H9 (cell line): ENCODE measurements around the gene S100A16. TPM values are rescaled to one million over a fixed set of nuclear protein-coding genes. Genes with fewer than 3 reads are reported as not detected.

Experiments used
- DNase-seq: peaks from one replicate; pipeline ENCODE4 v3.0.0-alpha.2; 2017
- H2AFZ ChIP-seq: one replicate; pipeline ENCODE4 v1.6.1; 2013; ENCODE audit warnings: mild to moderate bottlenecking, low read length, control low read depth, moderate library complexity
- H2AK5ac ChIP-seq: 2 replicates; pipeline ENCODE4 v1.6.1; 2013; ENCODE audit warnings: low read length, control low read depth, mixed read lengths; ENCODE audit not compliant: insufficient read length
- H2BK120ac ChIP-seq: one replicate; pipeline ENCODE4 v1.6.1; 2013; ENCODE audit warnings: low read depth, mild to moderate bottlenecking, low read length, control low read depth, inconsistent platforms; ENCODE audit not compliant: poor library complexity, severe bottlenecking
- H2BK12ac ChIP-seq: 2 replicates; pipeline ENCODE4 v1.6.1; 2013; ENCODE audit warnings: low read length, control low read depth, mixed read lengths, low read depth; ENCODE audit not compliant: insufficient read length
- H2BK15ac ChIP-seq: 2 replicates; pipeline ENCODE4 v1.6.1; 2013; ENCODE audit warnings: low read depth, low read length, control low read depth
- H2BK20ac ChIP-seq: one replicate; pipeline ENCODE4 v1.6.1; 2013; ENCODE audit warnings: low read depth, mild to moderate bottlenecking, low read length, control low read depth, inconsistent platforms; ENCODE audit not compliant: poor library complexity, severe bottlenecking
- H2BK5ac ChIP-seq: 2 replicates; pipeline ENCODE4 v1.6.1; 2013; ENCODE audit warnings: low read length, control low read depth, mixed read lengths; ENCODE audit not compliant: insufficient read length
- H3K14ac ChIP-seq: 2 replicates; pipeline ENCODE4 v1.6.1; 2013; ENCODE audit warnings: low read length, control low read depth; ENCODE audit not compliant: insufficient read depth
- H3K18ac ChIP-seq: 2 replicates; pipeline ENCODE4 v1.6.1; 2013; ENCODE audit warnings: low read depth, mild to moderate bottlenecking, mixed read lengths, low read length, control low read depth; ENCODE audit not compliant: insufficient read length
- H3K23ac ChIP-seq: 2 replicates; pipeline ENCODE4 v1.6.1; 2013; ENCODE audit warnings: low read length, control low read depth, mixed read lengths, low read depth; ENCODE audit not compliant: insufficient read length
- H3K23me2 ChIP-seq: 2 replicates; pipeline ENCODE4 v1.6.1; 2013; ENCODE audit warnings: low read depth, mild to moderate bottlenecking, mixed read lengths, low read length, control low read depth; ENCODE audit not compliant: insufficient read length, poor library complexity, severe bottlenecking
- H3K27ac ChIP-seq: 2 replicates; pipeline ENCODE4 v1.5.1; 2013; ENCODE audit warnings: low read length, control low read depth, mixed read lengths, low read depth; ENCODE audit not compliant: insufficient read length
- H3K27me3 ChIP-seq: 2 replicates; pipeline ENCODE4 v1.6.1; 2013; ENCODE audit warnings: low read length, control low read depth, inconsistent platforms; ENCODE audit not compliant: insufficient read depth
- H3K4ac ChIP-seq: 2 replicates; pipeline ENCODE4 v1.6.1; 2013; ENCODE audit warnings: low read depth, mild to moderate bottlenecking, control low read depth, inconsistent platforms, low read length, moderate library complexity
- H3K4me1 ChIP-seq: 2 replicates; pipeline ENCODE4 v1.6.1; 2013; ENCODE audit warnings: low read length, control low read depth, inconsistent platforms; ENCODE audit not compliant: insufficient read depth
- H3K4me2 ChIP-seq: 2 replicates; pipeline ENCODE4 v1.6.1; 2013; ENCODE audit warnings: low read length, control low read depth, mixed read lengths; ENCODE audit not compliant: insufficient read length, insufficient read depth
- H3K56ac ChIP-seq: 2 replicates; pipeline ENCODE4 v1.6.1; 2013; ENCODE audit warnings: low read depth, mild to moderate bottlenecking, mixed read lengths, low read length, control low read depth; ENCODE audit not compliant: insufficient read length
- H3K79me1 ChIP-seq: 2 replicates; pipeline ENCODE4 v1.6.1; 2013; ENCODE audit warnings: low read depth, mild to moderate bottlenecking, moderate library complexity, low read length, control low read depth, inconsistent platforms; ENCODE audit not compliant: insufficient read depth, poor library complexity, severe bottlenecking
- H3K79me2 ChIP-seq: 2 replicates; pipeline ENCODE4 v1.6.1; 2013; ENCODE audit warnings: low read length, control low read depth, inconsistent platforms; ENCODE audit not compliant: insufficient read depth
- H3K9ac ChIP-seq: 2 replicates; pipeline ENCODE4 v1.6.1; 2013; ENCODE audit warnings: low read length, control low read depth, mixed read lengths; ENCODE audit not compliant: insufficient read length; ENCODE audit errors: extremely low read depth
- H3K9me3 ChIP-seq: one replicate; pipeline ENCODE4 v1.6.1; 2013; ENCODE audit warnings: low read depth, low read length, inconsistent platforms; ENCODE audit not compliant: control insufficient read depth
- H3T11ph ChIP-seq: one replicate; pipeline ENCODE4 v1.6.1; 2013; ENCODE audit warnings: mild to moderate bottlenecking, low read length, control low read depth, inconsistent platforms
- H4K20me1 ChIP-seq: one replicate; pipeline ENCODE4 v1.6.1; 2013; ENCODE audit not compliant: control insufficient read depth, insufficient read length, insufficient read depth
- H4K5ac ChIP-seq: 2 replicates; pipeline ENCODE4 v1.6.1; 2013; ENCODE audit warnings: low read depth, mild to moderate bottlenecking, mixed read lengths, low read length, control low read depth; ENCODE audit not compliant: insufficient read length
- H4K8ac ChIP-seq: replicated peaks from 2 replicates; pipeline ENCODE4 v1.6.1; 2013; ENCODE audit warnings: low read length, control low read depth, mixed read lengths, low read depth; ENCODE audit not compliant: insufficient read length
- H4K91ac ChIP-seq: 2 replicates; pipeline ENCODE4 v1.6.1; 2013; ENCODE audit warnings: low read depth, mild to moderate bottlenecking, moderate library complexity, mixed read lengths, low read length, control low read depth; ENCODE audit not compliant: insufficient read length
- H3K27ac Mint-ChIP-seq, 3 experiments: 2 replicates in 2 of 3; 3 replicates in 1 of 3; pipeline ENCODE4 v1.8.0; 2020 to 2021; ENCODE audit warnings: mixed read lengths in 3 of 3, mild to moderate bottlenecking in 1 of 3, moderate library complexity in 1 of 3
- H3K27me3 Mint-ChIP-seq: 2 replicates; pipeline ENCODE4 v1.8.0; 2021; ENCODE audit warnings: low read depth, mild to moderate bottlenecking, moderate library complexity, mixed read lengths
- H3K36me3 Mint-ChIP-seq, 3 experiments: 2 replicates in 2 of 3; 3 replicates in 1 of 3; pipeline ENCODE4 v1.8.0; 2020 to 2021; ENCODE audit warnings: low read depth in 3 of 3, mixed read lengths in 3 of 3; ENCODE audit not compliant: insufficient read depth in 1 of 3
- H3K4me1 Mint-ChIP-seq, 2 experiments: 2 replicates each; pipeline ENCODE4 v1.8.0; 2020; ENCODE audit warnings: mixed read lengths in 2 of 2
- H3K4me3 Mint-ChIP-seq, 2 experiments: 2 replicates in 1 of 2; 3 replicates in 1 of 2; pipeline ENCODE4 v1.8.0; 2020 to 2021; ENCODE audit warnings: mild to moderate bottlenecking in 2 of 2, mixed read lengths in 2 of 2, moderate library complexity in 1 of 2
- H3K9me3 Mint-ChIP-seq, 2 experiments: 2 replicates in 1 of 2; 3 replicates in 1 of 2; pipeline ENCODE4 v1.8.0; 2020; ENCODE audit warnings: mild to moderate bottlenecking in 2 of 2, mixed read lengths in 2 of 2, moderate library complexity in 1 of 2
- WGBS: extraction: QIAGEN DNeasy Blood & Tissue Kit; methylation state at CpG from one replicate; pipeline ENCODE4 v1.1.7; 2013; ENCODE audit warnings: missing lambda C conversion rate, low lambda C conversion rate, mixed read lengths; ENCODE audit not compliant: insufficient read length; ENCODE audit errors: extremely low coverage; 5-methylcytosine and 5-hydroxymethylcytosine counted together
- total RNA-seq: library from RNA; stranded (reverse); gene quantifications from 2 replicates; pipeline ENCODE4 v1.2.1, GENCODE V29; 2021
- TF ChIP-seq, protein P1 (sequence below): fragments of 200-600 bp; sonication (generic); conservative IDR thresholded peaks from 3 replicates; pipeline ENCODE4 v1.8.0; 2021; ENCODE audit warnings: antibody characterized with exemption, mild to moderate bottlenecking

S100A16 gene
- total RNA-seq, 1 experiment from 2014 or later, result 8.0 TPM

DNA sequence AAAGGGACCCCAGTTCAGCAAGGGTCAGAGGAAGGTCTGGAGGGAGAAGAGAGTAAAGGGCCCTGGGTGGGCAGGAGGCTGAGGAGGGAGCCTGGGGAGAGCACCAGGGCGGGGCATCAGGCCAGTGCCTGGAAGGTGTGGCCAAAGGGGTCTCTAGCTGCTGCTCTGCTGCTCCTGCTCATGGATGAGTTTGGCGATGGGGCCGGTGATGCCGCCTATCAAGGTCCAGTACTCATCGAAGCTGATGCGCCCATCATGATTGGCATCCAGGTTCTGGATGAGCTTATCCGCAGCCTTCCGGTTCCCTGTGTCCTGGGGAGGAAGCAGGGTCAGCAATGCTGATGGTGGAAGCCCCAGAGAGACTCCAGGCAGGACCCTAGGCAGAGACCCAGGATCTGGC, 5.6 kb downstream of the S100A16 start:
- no peaks in the 10 kb centered on the region for H4K20me1 ChIP-seq
- H3K27me3 ChIP-seq, result no peaks in the 10 kb centered on the region
- no peak overlapping the region for H2BK15ac ChIP-seq
- peak overlapping the region in 1 of 3 experiments; percentile 62; a peak in 1 of 7 replicates for H3K27ac Mint-ChIP-seq
- H3K56ac ChIP-seq, result no peak overlapping the region
- H3K4me2 ChIP-seq, result no peak overlapping the region
- H2BK12ac ChIP-seq, result no peak overlapping the region
- no peak overlapping the region for H3K14ac ChIP-seq
- H3K36me3 Mint-ChIP-seq, result peaks cover 0 to 6% (median 4%) of the 10 kb centered on the region in 3 experiments; a peak in 3 of 7 replicates
- H3K27ac ChIP-seq, result no peak overlapping the region
- no peak overlapping the region for H3K4ac ChIP-seq
- H3K4me1 Mint-ChIP-seq, result peaks cover 27 to 39% of the 10 kb centered on the region in 2 experiments
- no peak overlapping the region for H3K23ac ChIP-seq
- no peak overlapping the region for H2BK20ac ChIP-seq
- H3T11ph ChIP-seq, result no peak overlapping the region
- TF ChIP-seq, protein P1, sequence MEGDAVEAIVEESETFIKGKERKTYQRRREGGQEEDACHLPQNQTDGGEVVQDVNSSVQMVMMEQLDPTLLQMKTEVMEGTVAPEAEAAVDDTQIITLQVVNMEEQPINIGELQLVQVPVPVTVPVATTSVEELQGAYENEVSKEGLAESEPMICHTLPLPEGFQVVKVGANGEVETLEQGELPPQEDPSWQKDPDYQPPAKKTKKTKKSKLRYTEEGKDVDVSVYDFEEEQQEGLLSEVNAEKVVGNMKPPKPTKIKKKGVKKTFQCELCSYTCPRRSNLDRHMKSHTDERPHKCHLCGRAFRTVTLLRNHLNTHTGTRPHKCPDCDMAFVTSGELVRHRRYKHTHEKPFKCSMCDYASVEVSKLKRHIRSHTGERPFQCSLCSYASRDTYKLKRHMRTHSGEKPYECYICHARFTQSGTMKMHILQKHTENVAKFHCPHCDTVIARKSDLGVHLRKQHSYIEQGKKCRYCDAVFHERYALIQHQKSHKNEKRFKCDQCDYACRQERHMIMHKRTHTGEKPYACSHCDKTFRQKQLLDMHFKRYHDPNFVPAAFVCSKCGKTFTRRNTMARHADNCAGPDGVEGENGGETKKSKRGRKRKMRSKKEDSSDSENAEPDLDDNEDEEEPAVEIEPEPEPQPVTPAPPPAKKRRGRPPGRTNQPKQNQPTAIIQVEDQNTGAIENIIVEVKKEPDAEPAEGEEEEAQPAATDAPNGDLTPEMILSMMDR, result no peak
- no peaks in the 10 kb centered on the region for H3K9me3 ChIP-seq
- H3K79me1 ChIP-seq, result no peaks in the 10 kb centered on the region
- no peak overlapping the region for H2AK5ac ChIP-seq
- DNase-seq, result no peak
- no peak overlapping the region for H4K8ac ChIP-seq
- H3K79me2 ChIP-seq, result no peaks in the 10 kb centered on the region
- WGBS, result no CpG with 5 or more reads among the region's 8 CpGs
- no peak overlapping the region for H2AFZ ChIP-seq
- H4K91ac ChIP-seq, result no peak overlapping the region
- peaks cover 3% of the 10 kb centered on the region for H3K23me2 ChIP-seq
- no peaks in the 10 kb centered on the region for H3K9me3 Mint-ChIP-seq
- peaks cover 2% of the 10 kb centered on the region for H3K27me3 Mint-ChIP-seq
- no peak overlapping the region for H3K18ac ChIP-seq
- H3K4me1 ChIP-seq, result peaks cover 8% of the 10 kb centered on the region; the same call in 1 of the 2 replicates
- H2BK120ac ChIP-seq, result no peak overlapping the region
- no peak overlapping the region for H2BK5ac ChIP-seq
- no peak overlapping the region for H3K9ac ChIP-seq
- H3K4me3 Mint-ChIP-seq, result no peak overlapping the region
- no peak overlapping the region for H4K5ac ChIP-seq
